ENCODE results near the gene C12orf75. TPM values are rescaled to one million over a fixed set of nuclear protein-coding genes. Genes with fewer than 3 reads are reported as not detected.

Gene C12orf75
- total RNA-seq, result 8.7 and 12.0 TPM in 2 replicates

GRCh38 chr12:105330283-105330930 lies at the start of gene C12orf75:
Gene C12orf75 (plus strand): TSS chr12:105330691. CDS start chr12:105330892, 201 bp downstream.

Other genes with a start within 250 kb of the C12orf75 start
- gene ALDH1L2, start 246.2 kb upstream of the C12orf75 start, total RNA-seq, result 34.2 and 46.3 TPM in 2 replicates
- gene WASHC4, start 223.0 kb upstream of the C12orf75 start, total RNA-seq, result 80.3 and 109 TPM in 2 replicates
- gene APPL2, start 94.5 kb upstream of the C12orf75 start, total RNA-seq, result 22.9 and 33.3 TPM in 2 replicates